PFSK-1 (cell line): ENCODE data around the gene NR1I2.

Source experiments
- FOXP2 ChIP-seq: optimal IDR thresholded peaks from 2 replicates; pipeline ENCODE3; 2011; ENCODE audit warnings: borderline replicate concordance, control low read depth, inconsistent platforms; ENCODE audit not compliant: insufficient read depth; ENCODE audit errors: extremely low read length, extremely low read depth
- POLR2AphosphoS5 ChIP-seq: IDR thresholded peaks from 2 replicates; pipeline ENCODE4 v1.6.1; 2012; ENCODE audit warnings: low read depth, mild to moderate bottlenecking, control low read depth, low read length, moderate library complexity
- SIN3A ChIP-seq: IDR thresholded peaks from 2 replicates; pipeline ENCODE4 v1.6.1; 2012; ENCODE audit warnings: mild to moderate bottlenecking, low read length, moderate library complexity, borderline replicate concordance; ENCODE audit not compliant: insufficient read depth
- TAF1 ChIP-seq: IDR thresholded peaks from 2 replicates; pipeline ENCODE4 v1.6.1; 2012; ENCODE audit warnings: low read length, control low read depth, borderline replicate concordance; ENCODE audit not compliant: insufficient read depth
- TF ChIP-seq, protein P1 (sequence below), 2 experiments: IDR thresholded peaks; 2 replicates each; pipeline versions ENCODE4 v1.6.1 to v1.8.0; 2011 to 2012; ENCODE audit warnings: low read depth in 2 of 2, low read length in 2 of 2, control low read depth in 1 of 2, inconsistent platforms in 1 of 2, mild to moderate bottlenecking in 1 of 2, moderate library complexity in 1 of 2; ENCODE audit not compliant: insufficient read depth in 1 of 2

NR1I2 gene

GRCh38 chr3:119794971-119795612, 13.2 kb downstream of the NR1I2 start:
- TF ChIP-seq SIN3A (no peak), POLR2AphosphoS5 (no peak)

- TF ChIP-seq SIN3A (no peak), POLR2AphosphoS5 (no peak), FOXP2 (no peak), TAF1 (no peak)
- TF ChIP-seq, protein P1, sequence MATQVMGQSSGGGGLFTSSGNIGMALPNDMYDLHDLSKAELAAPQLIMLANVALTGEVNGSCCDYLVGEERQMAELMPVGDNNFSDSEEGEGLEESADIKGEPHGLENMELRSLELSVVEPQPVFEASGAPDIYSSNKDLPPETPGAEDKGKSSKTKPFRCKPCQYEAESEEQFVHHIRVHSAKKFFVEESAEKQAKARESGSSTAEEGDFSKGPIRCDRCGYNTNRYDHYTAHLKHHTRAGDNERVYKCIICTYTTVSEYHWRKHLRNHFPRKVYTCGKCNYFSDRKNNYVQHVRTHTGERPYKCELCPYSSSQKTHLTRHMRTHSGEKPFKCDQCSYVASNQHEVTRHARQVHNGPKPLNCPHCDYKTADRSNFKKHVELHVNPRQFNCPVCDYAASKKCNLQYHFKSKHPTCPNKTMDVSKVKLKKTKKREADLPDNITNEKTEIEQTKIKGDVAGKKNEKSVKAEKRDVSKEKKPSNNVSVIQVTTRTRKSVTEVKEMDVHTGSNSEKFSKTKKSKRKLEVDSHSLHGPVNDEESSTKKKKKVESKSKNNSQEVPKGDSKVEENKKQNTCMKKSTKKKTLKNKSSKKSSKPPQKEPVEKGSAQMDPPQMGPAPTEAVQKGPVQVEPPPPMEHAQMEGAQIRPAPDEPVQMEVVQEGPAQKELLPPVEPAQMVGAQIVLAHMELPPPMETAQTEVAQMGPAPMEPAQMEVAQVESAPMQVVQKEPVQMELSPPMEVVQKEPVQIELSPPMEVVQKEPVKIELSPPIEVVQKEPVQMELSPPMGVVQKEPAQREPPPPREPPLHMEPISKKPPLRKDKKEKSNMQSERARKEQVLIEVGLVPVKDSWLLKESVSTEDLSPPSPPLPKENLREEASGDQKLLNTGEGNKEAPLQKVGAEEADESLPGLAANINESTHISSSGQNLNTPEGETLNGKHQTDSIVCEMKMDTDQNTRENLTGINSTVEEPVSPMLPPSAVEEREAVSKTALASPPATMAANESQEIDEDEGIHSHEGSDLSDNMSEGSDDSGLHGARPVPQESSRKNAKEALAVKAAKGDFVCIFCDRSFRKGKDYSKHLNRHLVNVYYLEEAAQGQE (IDR thresholded peaks at IDR 0.05; ENCODE audit: insufficient read depth in 1 of 2, low read depth in 2 of 2, low read length in 2 of 2): no peak
These were observed 13.9 kb downstream of the NR1I2 start for GRCh38 chr3:119795849-119796248.

DNA sequence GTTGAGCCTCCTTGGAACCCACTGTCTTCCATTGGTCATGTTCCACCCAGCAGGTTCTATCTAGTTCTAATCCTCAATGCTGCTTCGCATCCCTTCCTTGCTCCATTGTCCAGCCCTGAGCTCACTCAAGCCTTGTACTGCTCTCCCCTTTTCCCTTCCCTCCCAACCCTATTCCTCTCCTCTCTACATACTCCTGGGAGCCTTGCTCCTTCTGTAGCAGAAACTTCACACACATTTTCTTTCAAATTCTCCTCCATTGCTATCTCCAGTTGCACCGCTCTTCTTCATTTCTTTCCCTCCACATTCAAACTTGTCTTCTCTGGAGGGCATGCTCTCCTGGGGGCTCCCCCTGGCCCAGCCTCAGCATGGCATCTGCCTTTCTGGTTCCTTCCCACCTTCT, 14.5 kb downstream of the NR1I2 start:
- TF ChIP-seq FOXP2: no peak

DNA sequence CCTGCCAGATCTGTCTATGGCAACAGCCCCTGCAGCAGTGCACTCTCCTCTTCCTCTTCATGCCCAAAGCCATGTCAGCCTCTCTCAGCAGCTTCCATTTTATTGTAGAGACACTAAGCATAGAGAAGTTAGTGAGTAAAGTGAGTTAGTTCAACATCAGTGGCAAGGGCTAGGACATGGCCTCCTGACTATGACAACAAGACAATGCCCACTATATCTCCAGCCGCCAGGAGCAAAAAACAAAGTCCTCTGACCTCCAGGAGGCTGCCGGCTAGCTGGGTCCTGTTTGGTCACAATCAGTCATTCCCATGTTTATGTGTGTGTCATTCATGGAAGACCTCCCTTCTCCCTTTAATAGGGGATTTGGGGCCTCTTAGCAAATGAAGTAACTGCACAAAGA, 14.9 kb downstream of the NR1I2 start:
- TF ChIP-seq TAF1 (no peak), POLR2AphosphoS5 (no peak), SIN3A (no peak), FOXP2 (no peak)
- TF ChIP-seq, protein P1 (IDR thresholded peaks at IDR 0.05; ENCODE audit: insufficient read depth in 1 of 2, low read depth in 2 of 2, low read length in 2 of 2): no peak

DNA sequence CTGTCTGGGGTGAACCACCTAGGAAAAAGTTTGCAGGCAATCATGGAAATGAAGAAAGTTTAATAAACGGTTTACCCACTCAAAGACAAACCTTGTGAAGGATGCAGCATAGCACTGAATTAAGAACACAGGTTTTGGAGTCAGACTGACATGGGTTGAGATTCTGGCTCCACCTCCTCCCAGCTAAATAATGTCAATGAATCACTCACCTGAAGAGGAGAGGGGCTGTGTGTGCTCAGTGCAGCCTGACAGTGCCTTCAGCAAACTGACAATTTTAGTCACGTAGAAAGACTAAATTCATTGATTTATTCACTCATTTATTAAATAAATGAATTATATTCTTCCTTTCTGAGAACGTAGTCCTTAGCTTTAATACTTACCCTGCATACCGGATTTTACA, 18.9 kb downstream of the NR1I2 start:
- no peak for TF ChIP-seq FOXP2
- no peak for TF ChIP-seq POLR2AphosphoS5
- TF ChIP-seq SIN3A: no peak
- TF ChIP-seq, protein P1 (IDR thresholded peaks at IDR 0.05; ENCODE audit: insufficient read depth in 1 of 2, low read depth in 2 of 2, low read length in 2 of 2): no peak
- TF ChIP-seq TAF1: no peak

- TF ChIP-seq FOXP2 (no peak), POLR2AphosphoS5 (no peak), TAF1 (no peak), SIN3A (no peak)
- TF ChIP-seq, protein P1 (IDR thresholded peaks at IDR 0.05; ENCODE audit: insufficient read depth in 1 of 2, low read depth in 2 of 2, low read length in 2 of 2): no peak
These were observed 26.3 kb downstream of the NR1I2 start for GRCh38 chr3:119808244-119808643.
